ENCODE measurements around the gene CREBBP. TPM values are rescaled to one million over a fixed set of nuclear protein-coding genes. Genes with fewer than 3 reads are reported as not detected.

Gene CREBBP
- total RNA-seq, 2 experiments from 2014 or later = 36.0 to 72.3 TPM

GRCh38 chr16:3738541-3738940 lies 142.0 kb downstream of the CREBBP start:
- CTCF ChIA-PET (ENCODE audit: unreplicated experiment) = no interaction called here
- no peak overlapping the region for H3K4me2 ChIP-seq (ENCODE audit: low read length)
- no peaks in the 10 kb centered on the region for H4K20me1 ChIP-seq (ENCODE audit: insufficient read depth, low read length)
- H2AFZ ChIP-seq (ENCODE audit: low read length) = no peak overlapping the region
- no peaks in the 10 kb centered on the region for H3K9me2 ChIP-seq (ENCODE audit: insufficient read depth, low read length)
- H3K4me1 ChIP-seq (ENCODE audit: insufficient read depth, low read length, poor library complexity, severe bottlenecking) = no peaks in the 10 kb centered on the region
- H3K79me2 ChIP-seq (ENCODE audit: insufficient read depth, low read depth, low read length) = no peaks in the 10 kb centered on the region
- no peaks in the 10 kb centered on the region for H3K9me3 ChIP-seq (ENCODE audit: low read length)
- peaks cover 86% of the 10 kb centered on the region for H3K36me3 ChIP-seq (ENCODE audit: insufficient read depth, low read length)
- H3K4me3 ChIP-seq (ENCODE audit: low read depth, low read length, poor library complexity, severe bottlenecking) = no peak overlapping the region
- intact Hi-C loops (cut with micrococcal nuclease; ENCODE audit: unreplicated experiment) = no loop called here
- DNase-seq (ENCODE audit: low spot score) = no peak
- no peak overlapping the region for H3K27ac ChIP-seq (ENCODE audit: low read depth, low read length, poor library complexity, severe bottlenecking)
- no TSS peak for BruUV-seq (replicated peaks)
- no peak for TF ChIP-seq EZH2phosphoT487 (IDR thresholded peaks at IDR 0.05; ENCODE audit: borderline replicate concordance, low read depth, low read length)
- TF ChIP-seq, protein P1, sequence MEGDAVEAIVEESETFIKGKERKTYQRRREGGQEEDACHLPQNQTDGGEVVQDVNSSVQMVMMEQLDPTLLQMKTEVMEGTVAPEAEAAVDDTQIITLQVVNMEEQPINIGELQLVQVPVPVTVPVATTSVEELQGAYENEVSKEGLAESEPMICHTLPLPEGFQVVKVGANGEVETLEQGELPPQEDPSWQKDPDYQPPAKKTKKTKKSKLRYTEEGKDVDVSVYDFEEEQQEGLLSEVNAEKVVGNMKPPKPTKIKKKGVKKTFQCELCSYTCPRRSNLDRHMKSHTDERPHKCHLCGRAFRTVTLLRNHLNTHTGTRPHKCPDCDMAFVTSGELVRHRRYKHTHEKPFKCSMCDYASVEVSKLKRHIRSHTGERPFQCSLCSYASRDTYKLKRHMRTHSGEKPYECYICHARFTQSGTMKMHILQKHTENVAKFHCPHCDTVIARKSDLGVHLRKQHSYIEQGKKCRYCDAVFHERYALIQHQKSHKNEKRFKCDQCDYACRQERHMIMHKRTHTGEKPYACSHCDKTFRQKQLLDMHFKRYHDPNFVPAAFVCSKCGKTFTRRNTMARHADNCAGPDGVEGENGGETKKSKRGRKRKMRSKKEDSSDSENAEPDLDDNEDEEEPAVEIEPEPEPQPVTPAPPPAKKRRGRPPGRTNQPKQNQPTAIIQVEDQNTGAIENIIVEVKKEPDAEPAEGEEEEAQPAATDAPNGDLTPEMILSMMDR (conservative IDR thresholded peaks at IDR 0.05; ENCODE audit: low read length) = no peak
- POLR2A ChIA-PET = no interaction called here

GRCh38 chr16:3738128-3738527 lies 142.4 kb downstream of the CREBBP start:
- ChIA-PET POLR2A (no interaction called here), CTCF (ENCODE audit: unreplicated experiment) (no interaction called here)
- Histone ChIP-seq H3K4me1 (ENCODE audit: insufficient read depth, low read length, poor library complexity, severe bottlenecking) (no peaks in the 10 kb centered on the region), H3K4me2 (ENCODE audit: low read length) (no peak overlapping the region), H4K20me1 (ENCODE audit: insufficient read depth, low read length) (no peaks in the 10 kb centered on the region), H3K27ac (ENCODE audit: low read depth, low read length, poor library complexity, severe bottlenecking) (no peak overlapping the region), H3K9me3 (ENCODE audit: low read length) (no peaks in the 10 kb centered on the region), H3K79me2 (ENCODE audit: insufficient read depth, low read depth, low read length) (no peaks in the 10 kb centered on the region), H2AFZ (ENCODE audit: low read length) (no peak overlapping the region), H3K36me3 (ENCODE audit: insufficient read depth, low read length) (peaks cover 85% of the 10 kb centered on the region), H3K9me2 (ENCODE audit: insufficient read depth, low read length) (no peaks in the 10 kb centered on the region), H3K4me3 (ENCODE audit: low read depth, low read length, poor library complexity, severe bottlenecking) (no peak overlapping the region)
- no TSS peak for BruUV-seq (replicated peaks)
- intact Hi-C loops (cut with micrococcal nuclease; ENCODE audit: unreplicated experiment) = no loop called here
- TF ChIP-seq, protein P1 (conservative IDR thresholded peaks at IDR 0.05; ENCODE audit: low read length) = no peak
- no peak for TF ChIP-seq EZH2phosphoT487 (IDR thresholded peaks at IDR 0.05; ENCODE audit: borderline replicate concordance, low read depth, low read length)
- no peak for DNase-seq (ENCODE audit: low spot score)

GRCh38 chr16:3737181-3737580 lies 143.3 kb downstream of the CREBBP start:
- no peak overlapping the region for H3K27ac ChIP-seq (ENCODE audit: low read depth, low read length, poor library complexity, severe bottlenecking)
- no peaks in the 10 kb centered on the region for H3K9me3 ChIP-seq (ENCODE audit: low read length)
- H2AFZ ChIP-seq (ENCODE audit: low read length) = no peak overlapping the region
- H3K36me3 ChIP-seq (ENCODE audit: insufficient read depth, low read length) = peaks cover 79% of the 10 kb centered on the region
- intact Hi-C loops (cut with micrococcal nuclease; ENCODE audit: unreplicated experiment) = no loop called here
- H3K4me3 ChIP-seq (ENCODE audit: low read depth, low read length, poor library complexity, severe bottlenecking) = no peak overlapping the region
- TF ChIP-seq, protein P1 (conservative IDR thresholded peaks at IDR 0.05; ENCODE audit: low read length) = no peak
- no peak for TF ChIP-seq EZH2phosphoT487 (IDR thresholded peaks at IDR 0.05; ENCODE audit: borderline replicate concordance, low read depth, low read length)
- ChIA-PET CTCF (ENCODE audit: unreplicated experiment) (no interaction called here), POLR2A (no interaction called here)
- no peaks in the 10 kb centered on the region for H3K9me2 ChIP-seq (ENCODE audit: insufficient read depth, low read length)
- H3K4me2 ChIP-seq (ENCODE audit: low read length) = no peak overlapping the region
- no TSS peak for BruUV-seq (replicated peaks)
- no peaks in the 10 kb centered on the region for H3K79me2 ChIP-seq (ENCODE audit: insufficient read depth, low read depth, low read length)
- H4K20me1 ChIP-seq (ENCODE audit: insufficient read depth, low read length) = no peaks in the 10 kb centered on the region
- no peaks in the 10 kb centered on the region for H3K4me1 ChIP-seq (ENCODE audit: insufficient read depth, low read length, poor library complexity, severe bottlenecking)
- no peak for DNase-seq (ENCODE audit: low spot score)

Data from OCI-LY7 (cell line).